Measurements from ENCODE around the gene LMAN1L.

- TF ChIP-seq POLR2AphosphoS5 (IDR thresholded peaks at IDR 0.05; ENCODE audit: borderline replicate concordance, low read depth, low read length) (no peak), EZH2 (IDR thresholded peaks at IDR 0.05) (no peak)
These were observed 4.4 kb upstream of the LMAN1L start for GRCh38 chr15:74808078-74808839.

Measured in SK-N-MC (cell line).